HG03457 (cell line): ENCODE results near the gene PDZD4.

Experiments
- ATAC-seq: cut with Tn5 transposase; IDR thresholded peaks from one replicate; pipeline ENCODE4 v1.9.1; 2021; ENCODE audit warnings: moderate number of reproducible peaks; ENCODE audit not compliant: unreplicated experiment

The PDZD4 gene, protein sequence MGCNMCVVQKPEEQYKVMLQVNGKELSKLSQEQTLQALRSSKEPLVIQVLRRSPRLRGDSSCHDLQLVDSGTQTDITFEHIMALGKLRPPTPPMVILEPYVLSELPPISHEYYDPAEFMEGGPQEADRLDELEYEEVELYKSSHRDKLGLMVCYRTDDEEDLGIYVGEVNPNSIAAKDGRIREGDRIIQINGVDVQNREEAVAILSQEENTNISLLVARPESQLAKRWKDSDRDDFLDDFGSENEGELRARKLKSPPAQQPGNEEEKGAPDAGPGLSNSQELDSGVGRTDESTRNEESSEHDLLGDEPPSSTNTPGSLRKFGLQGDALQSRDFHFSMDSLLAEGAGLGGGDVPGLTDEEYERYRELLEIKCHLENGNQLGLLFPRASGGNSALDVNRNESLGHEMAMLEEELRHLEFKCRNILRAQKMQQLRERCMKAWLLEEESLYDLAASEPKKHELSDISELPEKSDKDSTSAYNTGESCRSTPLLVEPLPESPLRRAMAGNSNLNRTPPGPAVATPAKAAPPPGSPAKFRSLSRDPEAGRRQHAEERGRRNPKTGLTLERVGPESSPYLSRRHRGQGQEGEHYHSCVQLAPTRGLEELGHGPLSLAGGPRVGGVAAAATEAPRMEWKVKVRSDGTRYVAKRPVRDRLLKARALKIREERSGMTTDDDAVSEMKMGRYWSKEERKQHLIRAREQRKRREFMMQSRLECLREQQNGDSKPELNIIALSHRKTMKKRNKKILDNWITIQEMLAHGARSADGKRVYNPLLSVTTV

DNA sequence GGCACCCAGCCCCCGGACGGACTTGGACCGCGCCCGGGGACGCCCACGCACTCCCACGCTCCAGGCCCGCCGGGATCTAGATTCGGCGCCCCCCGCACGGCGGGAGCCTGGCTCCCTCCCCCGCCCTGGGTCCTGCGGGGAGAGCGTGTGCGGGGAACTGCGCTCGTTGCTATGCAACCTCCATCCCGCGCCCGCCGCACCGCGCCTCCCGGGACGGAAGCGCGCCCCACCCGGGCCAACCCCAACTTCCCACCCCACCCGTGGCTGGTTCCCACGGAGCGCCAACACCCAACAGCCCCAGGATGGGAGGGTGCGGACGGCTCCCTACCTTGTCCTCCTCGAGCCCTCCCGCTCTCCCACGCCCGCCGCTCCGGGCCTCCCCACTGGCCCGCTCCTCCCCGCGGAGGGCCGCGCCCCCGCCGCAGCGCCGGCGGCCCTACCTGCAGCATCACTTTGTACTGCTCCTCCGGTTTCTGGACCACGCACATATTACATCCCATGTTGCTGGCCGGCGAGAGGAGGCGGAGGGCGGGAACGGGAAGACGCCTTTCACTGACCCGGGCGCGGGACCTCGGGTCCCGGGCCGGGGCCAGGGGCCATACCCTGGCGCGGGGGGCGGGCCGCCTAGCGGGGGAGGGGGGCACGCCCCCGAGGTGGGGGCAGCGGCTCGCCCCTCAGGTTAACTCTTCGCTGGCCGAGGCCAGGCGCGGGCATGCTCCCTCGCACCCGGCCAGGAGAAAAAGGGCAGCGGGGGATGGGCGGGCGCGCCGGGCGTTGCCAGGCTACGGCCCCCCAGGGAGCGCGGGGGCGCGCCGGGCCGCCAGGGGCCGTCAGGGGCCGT, at the start of gene PDZD4:
PDZD4 (minus strand) TSS at position 746 of the 841 bp plus-strand sequence; CDS start at position 500, 246 bp downstream.
- ATAC-seq = no peak

DNA sequence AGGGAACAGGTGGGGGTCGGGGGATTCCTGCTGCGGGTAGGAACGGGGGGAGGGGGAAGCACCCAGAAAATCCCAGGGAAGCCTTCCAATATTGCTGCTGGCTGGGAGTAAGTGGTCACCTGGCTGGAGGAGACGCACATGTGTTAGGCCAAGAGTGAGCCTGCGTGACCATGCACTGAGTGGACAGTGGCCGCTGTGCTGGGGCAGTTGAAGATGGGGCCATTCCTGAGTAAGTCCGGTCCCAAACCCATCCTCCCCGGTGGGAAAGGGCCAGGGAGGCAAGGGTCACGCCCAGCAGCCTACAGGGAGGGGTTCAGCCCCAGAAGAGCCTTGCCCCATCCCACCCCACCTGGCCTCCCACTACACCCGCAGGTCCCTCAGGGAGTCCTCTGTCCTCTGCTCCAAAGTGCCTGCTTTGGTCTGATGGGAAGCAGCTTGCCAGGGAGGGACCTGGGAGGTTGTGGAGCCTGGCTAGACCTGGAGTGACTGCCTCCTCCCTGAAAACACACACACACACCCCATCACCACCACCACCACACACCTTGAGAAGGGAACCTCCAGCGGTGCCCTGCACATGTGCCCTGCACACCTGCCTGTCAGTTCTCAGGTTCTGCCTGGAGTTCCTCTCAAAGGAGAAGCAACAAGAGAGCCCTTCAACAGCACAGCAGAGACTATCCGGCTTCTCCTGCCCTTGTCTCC, 49.5 kb upstream of the PDZD4 start:
- ATAC-seq = no peak

DNA sequence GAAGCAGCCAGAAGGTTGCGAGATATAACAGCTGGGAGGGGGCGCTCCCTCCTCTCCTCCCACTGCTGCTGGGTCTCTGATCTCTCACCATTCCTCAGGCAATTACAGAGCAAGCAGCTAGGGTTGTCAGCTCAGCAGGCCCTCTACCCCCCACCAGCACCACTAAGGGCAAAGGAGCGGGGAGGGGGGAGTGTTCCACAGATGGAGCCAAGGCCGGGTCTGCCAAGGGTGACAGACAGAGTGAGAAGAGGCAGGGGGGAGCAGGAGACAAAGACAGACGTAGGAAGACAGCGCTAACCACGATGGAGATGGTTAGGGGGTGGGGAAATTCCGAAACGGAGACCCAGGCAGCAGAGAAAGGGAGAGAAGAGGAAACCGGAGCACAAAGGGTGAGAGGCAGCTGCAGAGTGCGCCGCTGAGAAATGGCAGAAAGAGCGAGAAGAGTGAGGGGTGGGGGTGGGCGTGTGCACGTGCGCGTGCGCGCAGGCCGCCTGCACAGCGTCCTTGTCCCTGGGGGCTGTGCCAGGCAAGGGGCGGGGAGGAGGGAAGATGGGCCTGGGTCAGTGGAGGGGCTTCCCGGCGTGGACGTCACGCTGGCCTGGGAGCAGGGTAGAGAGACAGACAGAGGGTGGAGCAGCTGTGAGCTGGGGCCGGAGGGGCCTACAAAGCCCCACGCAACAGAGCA, 48.8 kb upstream of the PDZD4 start:
- no peak for ATAC-seq

DNA sequence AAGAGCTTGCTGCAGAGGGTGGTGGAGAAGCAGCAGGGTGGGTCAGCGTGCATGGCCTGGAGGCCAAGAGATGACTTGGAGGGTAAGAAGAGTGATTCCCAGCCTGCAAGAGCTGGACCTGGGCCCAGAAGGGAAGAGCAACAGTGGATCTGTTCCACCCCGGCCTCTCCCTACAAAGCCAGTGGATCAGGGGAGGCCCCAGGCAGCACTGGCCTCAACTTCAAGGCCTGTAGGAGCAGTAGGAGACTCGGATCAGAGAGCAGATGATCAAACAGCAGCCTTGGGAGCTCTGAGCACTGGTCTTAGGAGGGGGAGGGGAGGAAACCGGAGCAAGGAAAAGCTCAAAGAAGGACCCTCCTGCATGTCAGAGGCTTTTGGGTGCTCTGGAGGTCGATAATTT, 48.0 kb upstream of the PDZD4 start:
- no peak for ATAC-seq

DNA sequence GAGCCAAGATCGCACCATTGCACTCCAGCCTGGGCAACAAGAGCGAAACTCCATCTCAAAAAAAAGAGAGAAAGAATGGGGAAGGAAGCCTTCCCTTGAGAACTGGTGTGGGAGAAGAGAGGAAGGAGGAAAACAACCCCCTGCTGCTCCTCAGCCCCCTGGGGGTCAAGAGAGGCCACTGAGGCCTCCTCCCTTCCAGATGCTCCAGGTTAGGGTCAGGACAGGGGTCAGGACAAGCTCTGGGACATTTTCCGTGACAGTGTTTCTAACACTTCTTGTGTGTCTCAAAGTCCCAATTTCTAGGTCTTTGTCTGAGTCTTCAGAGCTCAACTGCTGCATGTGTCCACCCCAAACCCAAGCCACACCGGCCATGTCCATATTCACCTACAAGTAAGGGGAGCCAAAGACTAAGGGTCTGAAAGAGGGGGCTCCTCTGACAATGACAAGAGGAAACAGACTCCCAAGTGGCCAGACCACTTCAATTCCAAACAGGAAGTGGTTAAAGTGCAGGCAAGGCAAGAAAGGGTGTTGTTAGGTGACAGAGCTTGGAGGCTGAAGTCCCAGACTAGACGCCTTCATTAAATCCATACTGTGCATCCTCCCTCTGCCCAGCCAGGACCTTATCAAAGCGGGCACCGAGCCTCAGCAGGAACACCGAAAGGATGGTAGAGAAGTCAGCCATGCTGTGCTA, 47.4 kb upstream of the PDZD4 start:
- no peak for ATAC-seq

DNA sequence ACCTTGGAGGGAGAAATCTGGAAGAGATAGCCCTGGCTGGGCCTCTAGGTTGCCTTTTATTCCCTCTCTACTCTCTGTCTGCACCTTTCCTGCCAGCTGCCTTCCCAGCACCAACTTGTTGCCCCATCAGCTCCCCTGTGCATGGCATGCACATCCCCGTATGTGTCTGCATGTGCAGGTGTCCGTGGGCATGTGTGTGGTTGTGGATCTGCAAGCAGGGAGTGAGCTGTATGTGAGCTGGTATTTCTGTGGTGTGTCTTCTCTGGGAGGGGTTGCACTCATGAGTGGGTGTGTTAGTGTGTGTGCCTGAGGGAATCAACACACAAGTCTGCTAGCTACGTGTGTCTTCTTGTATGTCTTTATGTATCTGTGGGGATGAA, 45.8 kb upstream of the PDZD4 start:
- no peak for ATAC-seq

DNA sequence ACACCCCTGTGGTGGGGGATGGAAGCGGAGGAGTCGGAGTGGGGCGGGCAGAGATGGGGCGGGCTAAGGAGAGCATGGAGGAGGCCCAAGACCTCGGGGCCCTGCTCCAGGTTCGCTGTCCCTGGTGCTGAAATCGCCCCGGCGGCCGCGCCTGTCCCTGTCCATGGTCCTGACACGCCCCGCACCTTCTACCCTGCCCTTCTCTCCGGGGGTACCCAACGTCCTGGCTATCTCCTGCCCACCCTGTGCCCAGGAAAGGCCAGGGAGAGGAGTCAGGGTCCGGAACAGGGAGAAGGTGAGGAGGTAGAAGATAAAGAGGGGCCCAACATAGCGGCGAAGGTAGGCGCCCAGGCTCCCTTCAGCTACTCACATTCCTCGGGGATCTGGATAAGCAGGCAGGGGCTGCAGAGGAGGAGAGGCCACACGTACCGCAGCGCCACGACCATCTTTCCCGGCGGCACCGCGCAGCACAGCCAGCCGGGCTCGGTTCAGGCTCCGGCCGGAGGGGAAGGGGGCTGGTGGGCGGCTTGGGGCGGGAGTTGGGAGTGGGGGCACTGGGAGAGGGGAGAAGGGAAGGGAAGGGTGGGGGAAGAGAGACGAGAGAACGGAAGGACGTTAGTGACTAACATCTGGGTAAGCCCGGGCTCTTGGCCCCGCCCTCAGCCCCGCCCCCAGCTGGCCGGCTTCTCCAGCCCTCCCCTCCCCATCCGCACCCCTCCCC, 45.2 kb upstream of the PDZD4 start:
- no peak for ATAC-seq

DNA sequence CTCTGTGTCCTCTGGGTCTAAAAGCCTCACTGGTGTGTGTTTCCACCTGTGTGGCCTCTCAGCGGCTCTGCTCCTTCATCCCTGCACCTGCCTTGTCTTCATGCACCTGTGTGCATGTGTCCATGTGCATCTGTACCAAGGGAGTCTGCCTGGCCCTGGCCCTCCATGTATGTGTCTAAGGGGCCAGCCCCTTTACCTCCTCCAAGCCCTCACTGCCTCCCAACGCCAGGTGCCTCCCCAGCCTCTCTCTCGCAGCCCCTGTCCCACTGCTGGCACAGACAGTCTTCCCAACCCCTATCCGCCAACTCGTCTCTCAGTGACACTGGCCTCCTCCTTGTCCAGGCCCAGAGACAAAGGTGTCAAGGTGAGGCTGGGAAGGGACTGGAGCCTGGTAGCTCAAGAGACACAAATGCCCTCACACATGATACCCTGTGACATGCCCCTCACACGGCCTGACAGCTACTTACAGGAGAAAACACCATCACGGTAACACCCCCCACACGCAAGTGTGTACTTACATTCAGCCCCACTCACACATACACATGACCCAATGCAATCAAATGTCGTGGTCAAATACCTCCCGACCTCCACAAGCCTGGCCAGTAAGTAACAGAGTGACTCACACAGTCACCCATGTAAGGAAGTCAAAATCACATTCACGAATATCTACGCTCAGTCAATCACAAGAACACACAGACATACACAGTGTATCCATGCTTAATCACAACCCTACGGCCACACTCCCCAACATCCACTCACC, 44.2 kb upstream of the PDZD4 start:
- no peak for ATAC-seq

DNA sequence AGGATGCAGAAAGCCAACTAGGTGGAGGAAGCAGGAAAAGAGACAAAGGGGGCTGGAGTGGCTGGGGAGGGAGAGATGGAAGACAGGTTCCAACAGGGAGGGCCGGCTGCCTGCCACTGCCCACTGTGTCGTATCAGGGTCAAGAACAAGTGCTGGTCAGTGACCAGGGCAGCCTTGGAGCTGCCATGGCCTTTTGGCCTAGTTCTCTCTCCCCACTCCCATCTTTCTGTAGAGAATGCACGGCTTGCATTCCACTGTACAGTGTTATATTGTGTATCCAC, 43.7 kb upstream of the PDZD4 start:
- ATAC-seq = no peak

DNA sequence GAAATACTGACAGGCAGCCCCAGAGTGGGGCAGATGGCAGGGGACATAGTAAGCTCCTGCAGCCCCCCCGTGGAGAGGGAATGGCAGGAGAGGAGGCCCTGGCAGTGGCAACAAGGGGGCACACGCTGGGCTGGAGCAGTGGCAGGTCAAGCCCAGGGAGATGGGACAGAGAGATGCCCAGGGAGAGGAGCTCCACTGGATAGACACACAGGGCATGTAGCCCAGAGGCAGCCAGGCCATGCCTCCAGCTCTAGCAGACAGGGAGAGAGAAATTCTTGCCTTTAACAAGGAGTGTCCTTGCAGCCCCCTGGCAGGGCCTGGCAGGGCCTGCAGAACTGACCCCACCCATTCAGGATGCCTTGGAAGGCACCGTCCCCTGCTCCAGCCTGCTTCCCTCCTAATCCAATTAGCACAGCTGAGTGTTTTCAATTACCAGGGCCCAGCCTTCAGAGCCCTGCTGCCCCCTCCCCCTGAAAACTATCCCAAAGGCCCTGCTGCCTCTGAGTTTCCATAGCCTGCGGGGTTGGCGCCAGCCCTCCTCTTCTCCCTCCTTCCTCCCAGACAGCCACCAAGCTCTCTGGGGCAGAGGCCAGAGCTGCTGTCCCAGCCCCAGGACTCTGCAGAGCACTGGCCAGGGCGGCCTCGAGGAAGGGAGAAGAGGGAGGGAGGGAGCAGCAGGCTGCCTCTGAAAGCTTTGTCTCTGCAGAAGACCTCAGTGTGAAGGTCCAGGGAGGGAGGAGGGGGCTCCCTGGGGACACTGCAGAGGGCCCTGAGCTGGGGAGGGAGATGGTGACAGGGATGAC, 43.1 kb upstream of the PDZD4 start:
- no peak for ATAC-seq

DNA sequence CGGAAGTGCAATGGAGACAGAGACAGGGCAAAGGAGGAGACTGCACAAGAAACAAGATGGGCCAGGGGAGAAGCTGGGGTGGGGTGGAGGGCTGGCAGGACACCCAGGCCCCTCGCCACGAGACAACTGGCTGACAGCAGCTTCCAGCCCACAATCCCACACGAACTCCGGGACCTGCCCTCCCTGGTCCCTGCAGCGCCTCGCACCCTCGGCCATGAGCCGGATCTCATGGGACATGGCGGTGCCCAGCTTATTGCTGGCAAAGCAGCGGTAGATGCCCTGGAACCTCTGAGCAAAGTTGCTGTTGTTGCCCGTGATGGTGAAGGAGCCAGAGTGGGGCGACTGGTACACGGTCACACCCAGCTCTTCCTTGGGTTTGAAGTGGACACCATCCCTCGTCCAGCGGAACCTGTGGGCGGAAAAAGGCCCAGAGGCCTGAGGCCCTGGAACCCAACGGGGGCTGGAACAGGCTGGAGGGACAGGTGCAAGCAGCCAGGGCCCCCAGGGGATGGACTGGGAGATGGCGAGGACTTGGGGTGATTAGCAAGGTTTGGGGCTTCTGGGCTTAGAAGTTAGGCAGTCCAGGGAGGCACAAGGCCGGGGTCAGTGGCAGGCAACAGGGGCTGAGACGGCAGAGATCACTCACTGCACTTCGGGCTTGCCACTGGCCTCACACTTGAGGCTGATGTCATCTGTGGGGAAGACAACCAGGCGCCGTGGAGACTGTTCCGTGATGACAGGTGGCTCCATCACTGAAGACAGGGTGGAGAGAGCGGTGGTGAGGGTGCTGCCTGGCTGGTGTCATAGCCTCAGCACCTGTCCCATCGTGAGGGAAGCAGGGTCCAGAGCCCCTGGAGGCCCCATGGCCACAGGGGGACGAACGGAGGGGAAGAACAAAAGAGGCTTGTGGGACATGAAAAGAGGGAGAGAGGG, 41.9 kb upstream of the PDZD4 start:
- no peak for ATAC-seq

DNA sequence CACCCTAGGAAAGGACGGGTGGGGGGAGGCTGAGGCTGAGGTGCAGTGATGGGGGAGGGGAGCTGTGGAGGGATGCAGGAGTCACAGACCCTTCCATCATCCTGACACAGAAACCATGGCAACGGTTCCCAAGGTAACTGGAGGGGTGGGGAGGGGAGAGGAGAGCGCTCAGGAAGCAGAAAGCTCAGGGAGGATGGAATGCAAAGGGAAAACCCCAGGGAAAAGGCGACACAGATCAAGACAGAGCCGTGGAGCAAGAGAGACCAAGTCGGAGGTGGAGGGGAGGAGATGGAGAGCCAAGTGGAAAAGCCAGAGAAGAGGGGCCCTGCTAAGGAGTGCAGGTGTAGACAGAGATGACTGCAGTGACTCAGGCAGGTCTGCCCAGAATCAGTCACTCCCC, 41.1 kb upstream of the PDZD4 start:
- no peak for ATAC-seq

DNA sequence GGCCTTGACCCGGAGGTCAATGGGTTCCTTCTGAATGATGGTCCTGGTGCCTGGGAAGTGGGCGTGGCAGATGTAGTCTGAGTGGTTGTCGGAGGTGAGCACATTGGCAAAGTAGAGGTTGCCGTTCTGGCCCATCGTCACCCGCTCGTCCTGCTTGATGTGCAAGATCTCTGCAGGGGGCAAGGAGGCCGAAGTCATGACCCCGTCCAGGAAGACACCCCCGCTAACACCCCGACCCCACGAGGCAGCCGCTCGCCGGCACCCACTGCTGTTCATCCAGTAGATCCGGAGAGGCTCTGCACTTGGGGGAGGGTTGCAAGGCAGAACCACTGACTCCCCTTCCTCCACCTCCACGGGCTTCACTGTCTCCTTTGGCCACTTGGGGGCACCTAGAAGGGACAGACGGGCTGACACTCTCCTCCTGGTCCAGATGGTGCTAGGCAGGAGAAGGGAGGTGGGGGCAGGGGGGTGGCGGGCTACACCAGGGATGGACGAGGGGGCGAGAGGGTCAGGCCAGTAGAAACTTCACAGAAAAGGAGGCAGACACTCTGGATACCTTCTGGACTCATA, 40.5 kb upstream of the PDZD4 start:
- ATAC-seq = no peak

DNA sequence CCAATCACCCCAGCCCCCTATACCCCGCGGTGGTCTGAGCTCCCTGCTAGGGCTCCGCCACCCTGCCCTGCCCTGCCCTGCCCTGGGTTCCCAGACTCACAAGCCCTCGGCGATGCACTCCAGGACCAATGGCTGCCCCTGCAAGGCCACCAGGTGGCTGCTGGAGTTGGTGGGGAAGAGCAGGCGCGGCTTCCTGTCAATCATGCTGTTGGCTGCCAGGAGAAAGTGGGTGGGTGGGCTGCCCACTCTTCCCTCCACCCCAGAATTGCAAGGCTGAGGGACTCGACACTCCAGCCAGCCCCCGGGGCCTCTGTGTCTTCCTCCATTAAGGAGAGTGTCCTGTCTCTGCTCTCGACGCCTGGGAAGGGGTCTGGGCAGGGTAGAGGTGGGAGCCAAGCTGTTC, 39.9 kb upstream of the PDZD4 start:
- no peak for ATAC-seq

DNA sequence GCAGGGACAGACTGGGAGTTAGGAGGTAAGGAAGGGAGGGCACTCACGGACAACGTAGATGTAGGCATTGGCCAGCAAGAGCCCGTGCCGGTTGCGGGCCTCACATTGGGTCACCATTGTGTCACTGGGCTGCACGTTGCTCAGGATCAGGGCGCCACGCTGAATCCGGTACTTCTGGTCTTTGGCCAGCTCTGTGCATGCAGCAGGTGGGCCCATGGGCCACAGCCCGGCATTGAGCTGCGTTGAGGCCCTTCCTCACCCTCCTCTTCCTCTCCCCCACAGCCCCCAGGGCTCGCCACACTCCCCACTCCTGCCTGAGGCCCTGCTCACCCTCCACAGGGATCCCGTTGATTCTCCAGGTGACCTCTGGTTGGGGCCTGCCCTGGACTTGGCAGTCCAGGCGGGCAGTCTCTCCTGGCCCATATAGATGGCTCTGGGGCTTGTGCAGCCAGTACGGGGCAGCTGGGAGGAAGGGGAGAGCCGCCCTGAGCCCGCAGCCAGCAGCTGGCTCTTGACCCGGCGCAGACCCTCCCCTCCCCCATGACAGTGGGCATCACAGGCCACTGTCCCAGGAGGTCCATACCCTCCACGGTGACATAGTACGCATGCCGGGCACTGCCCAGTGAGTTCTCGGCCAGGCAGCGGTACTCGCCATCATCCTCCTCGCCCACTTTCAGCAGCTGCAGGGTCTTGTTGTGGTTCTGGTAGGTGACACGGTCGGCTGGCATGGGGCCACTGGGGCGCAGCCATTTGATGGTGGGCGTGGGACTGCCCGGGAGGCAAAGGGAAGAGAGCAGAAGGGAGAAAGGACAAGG, 39.3 kb upstream of the PDZD4 start:
- no peak for ATAC-seq
